GM19193 (cell line): ENCODE measurements around the gene ZBTB7C.

ENCODE experiments used
- POLR2A ChIP-seq: IDR thresholded peaks from 4 replicates; pipeline ENCODE4 v1.6.1; 2011; ENCODE audit not compliant: insufficient read depth, insufficient read length; ENCODE audit errors: extremely low read depth

Gene ZBTB7C

GRCh38 chr18:48099481-48100164, 309.6 kb downstream of the ZBTB7C start:
- TF ChIP-seq POLR2A = no peak

GRCh38 chr18:48098538-48098937, 310.6 kb downstream of the ZBTB7C start:
- TF ChIP-seq POLR2A = no peak

- no peak for TF ChIP-seq POLR2A
Measured at GRCh38 chr18:48098007-48098406, 311.2 kb downstream of the ZBTB7C start.

GRCh38 chr18:48095726-48096125, 313.5 kb downstream of the ZBTB7C start:
- TF ChIP-seq POLR2A = no peak

GRCh38 chr18:48093104-48093503, 316.1 kb downstream of the ZBTB7C start:
- no peak for TF ChIP-seq POLR2A

- TF ChIP-seq POLR2A = no peak
Measured at GRCh38 chr18:48091869-48092497, 317.2 kb downstream of the ZBTB7C start.

GRCh38 chr18:48090702-48091101, 318.5 kb downstream of the ZBTB7C start:
- no peak for TF ChIP-seq POLR2A

GRCh38 chr18:48090021-48090420, 319.2 kb downstream of the ZBTB7C start:
- TF ChIP-seq POLR2A = no peak

- TF ChIP-seq POLR2A = no peak
Measured at GRCh38 chr18:48085781-48086487, 323.2 kb downstream of the ZBTB7C start.

- TF ChIP-seq POLR2A = no peak
Measured at GRCh38 chr18:48084858-48085257, 324.3 kb downstream of the ZBTB7C start.

- TF ChIP-seq POLR2A = no peak
Measured at GRCh38 chr18:48084041-48084757, 325.0 kb downstream of the ZBTB7C start.

- TF ChIP-seq POLR2A = no peak
Measured at GRCh38 chr18:48080546-48080945, 328.6 kb downstream of the ZBTB7C start.

- no peak for TF ChIP-seq POLR2A
Measured at GRCh38 chr18:48079885-48080284, 329.3 kb downstream of the ZBTB7C start.

- TF ChIP-seq POLR2A = no peak
Measured at GRCh38 chr18:48078448-48078847, 330.7 kb downstream of the ZBTB7C start.

GRCh38 chr18:48077291-48077690, 331.9 kb downstream of the ZBTB7C start:
- TF ChIP-seq POLR2A = no peak
